ENCODE measurements around the gene PNKD.

PNKD gene

DNA sequence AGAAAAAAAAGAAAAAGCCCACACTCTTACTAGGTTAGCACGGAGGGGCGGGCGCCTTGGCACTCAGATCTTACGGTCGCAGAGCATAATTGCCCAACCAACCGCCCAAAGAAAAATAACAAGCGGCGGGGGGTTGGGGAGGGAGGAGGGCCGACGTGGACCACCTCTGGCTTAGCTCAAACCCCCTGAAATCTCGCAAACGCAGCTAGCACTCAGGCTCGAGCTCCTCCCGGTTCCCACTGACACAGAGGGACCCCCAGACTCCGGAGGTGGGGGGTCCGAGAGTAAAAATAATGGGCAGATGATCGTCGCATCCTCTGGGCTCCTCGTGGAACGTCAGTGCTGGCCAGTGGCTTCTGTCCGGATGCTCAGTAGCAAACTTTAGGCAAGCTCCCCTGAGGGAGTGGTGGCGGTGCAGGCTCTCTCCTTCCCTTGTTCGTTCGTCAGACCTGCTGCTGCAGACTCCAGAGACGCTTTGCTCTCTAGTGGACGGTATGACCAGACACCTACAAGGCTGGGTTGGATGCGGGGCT is 98.4 kb downstream of the PNKD start:
- no peak for DNase-seq (ENCODE audit: low read depth in 4 of 4, low spot score in 1 of 4)

DNA sequence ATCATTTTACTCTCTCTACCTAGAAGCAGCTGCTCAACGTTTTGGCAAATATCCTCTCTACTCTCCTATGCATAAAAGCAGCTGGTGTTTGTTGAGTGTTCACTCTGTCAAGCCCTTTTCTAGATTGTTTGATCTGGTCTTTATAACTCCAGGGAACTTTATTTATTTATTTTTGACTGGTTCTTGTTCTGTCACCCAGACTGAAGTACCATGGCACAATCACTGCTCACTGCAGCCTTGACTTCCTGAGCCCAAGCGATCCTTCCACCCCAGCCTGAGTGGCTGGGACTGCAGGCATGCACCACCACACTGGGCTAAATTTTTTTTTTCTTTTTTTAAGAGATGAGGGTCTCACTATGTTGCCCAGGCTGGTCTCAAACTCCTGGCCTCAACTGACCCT is 99.0 kb downstream of the PNKD start:
- DNase-seq (ENCODE audit: low read depth in 4 of 4, low spot score in 1 of 4) = no peak

DNA sequence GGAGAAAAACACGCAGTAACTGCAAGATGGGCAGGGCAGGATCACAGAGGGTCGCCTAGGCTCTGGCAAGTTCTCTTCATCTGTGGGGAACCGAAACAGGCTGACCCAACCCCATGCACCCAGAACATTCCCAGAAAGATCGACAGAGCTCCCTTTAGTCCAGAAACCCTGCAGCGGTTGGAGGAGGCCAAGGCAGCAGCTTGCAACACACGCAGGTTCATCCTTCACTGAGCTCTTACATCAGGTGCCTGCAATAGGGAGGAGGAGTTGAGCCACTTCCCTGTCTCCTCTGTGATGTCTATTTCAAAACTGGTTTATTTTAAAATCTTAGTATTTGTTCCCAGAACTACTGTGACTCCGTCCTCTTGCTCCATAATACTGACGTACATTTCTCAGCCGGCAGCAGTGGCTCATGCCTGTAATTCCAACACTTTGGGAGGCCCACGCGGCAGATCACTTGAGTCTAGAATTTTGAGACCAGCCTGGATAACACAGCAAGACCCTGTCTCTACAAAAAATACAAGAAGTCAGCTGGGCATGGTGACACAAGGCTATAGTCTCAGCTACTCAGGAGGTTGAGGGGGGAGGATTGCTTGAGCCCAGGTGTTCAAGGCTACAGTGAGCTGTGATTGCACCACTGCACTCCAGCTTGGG is 100.2 kb downstream of the PNKD start:
- no peak for DNase-seq (ENCODE audit: low read depth in 4 of 4, low spot score in 1 of 4)

DNA sequence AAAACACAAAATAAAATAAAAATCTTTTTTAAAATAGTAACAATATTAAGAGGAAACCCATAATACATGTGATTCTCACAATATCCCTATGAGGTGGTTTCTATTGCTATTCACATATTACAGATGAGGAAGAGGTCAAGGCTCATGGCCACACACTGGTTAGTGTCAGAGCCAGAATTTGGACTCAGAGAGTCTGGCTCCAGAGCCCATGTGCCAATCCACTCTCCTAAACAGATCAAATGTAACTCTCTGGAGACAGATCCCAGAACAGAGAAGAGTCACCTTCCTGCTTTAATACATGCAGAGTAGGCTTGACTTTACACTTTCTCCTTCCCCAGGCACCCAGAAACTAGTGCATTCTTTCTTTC is 101.6 kb downstream of the PNKD start:
- no peak for DNase-seq (ENCODE audit: low read depth in 4 of 4, low spot score in 1 of 4)

DNA sequence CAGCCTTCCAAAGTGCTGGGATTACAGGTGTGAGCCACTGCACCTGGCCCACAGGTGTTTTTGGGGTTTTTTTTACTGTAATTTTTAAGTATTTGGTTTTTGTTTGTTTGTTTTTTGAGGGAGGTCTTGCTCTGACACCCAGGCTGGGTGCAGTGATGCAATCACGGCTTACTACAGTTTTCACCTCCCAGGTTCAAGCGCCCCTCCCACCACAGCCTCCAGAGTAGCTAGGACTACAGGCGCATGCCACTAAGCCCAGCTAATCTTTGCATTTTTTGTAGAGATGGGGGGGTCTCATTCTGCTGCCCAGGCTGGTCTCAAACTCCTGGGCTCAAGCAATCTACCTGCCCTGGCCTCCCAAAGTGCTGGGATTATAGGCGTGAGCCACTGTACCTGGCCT is 104.5 kb downstream of the PNKD start:
- DNase-seq (ENCODE audit: low read depth in 4 of 4, low spot score in 1 of 4) = no peak

DNA sequence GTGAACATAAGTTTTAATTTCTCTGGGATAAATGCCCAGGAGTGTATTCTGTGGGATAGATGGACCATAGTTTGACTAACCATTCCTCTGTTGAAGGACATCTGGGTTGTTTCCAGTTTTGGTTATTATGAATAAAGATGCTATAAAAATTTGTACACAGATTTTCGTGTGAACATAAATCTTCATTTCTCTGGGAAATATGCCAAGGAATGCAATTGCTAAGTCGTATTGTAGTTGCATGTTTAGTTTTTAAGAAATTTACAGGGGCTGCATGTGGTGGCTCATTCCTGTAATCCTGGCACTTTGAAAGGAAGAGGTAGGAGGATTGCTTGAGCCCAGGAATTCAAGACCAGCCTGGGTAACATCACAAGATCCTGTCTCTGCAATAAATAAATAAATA is 104.9 kb downstream of the PNKD start:
- no peak for DNase-seq (ENCODE audit: low read depth in 4 of 4, low spot score in 1 of 4)

DNA sequence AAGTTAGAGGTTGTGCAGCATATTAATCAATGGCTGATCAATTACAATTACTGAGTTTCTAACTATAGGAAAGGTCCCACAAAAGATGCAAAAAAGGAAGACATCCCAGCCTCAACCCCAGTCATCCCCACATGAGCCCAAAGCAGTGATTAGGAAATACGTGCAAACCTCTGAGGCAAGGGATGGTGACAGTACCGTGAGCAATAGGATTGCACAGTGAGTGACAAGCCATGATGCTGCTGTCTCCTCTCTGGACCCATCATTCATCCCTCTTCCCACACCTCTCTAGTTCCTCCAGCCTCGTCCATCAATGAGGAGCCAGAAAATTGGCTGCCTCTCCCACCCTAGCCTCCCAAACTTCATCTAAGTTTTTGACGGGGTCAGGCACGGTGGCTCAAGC is 107.7 kb downstream of the PNKD start:
- no peak for DNase-seq (ENCODE audit: low read depth in 4 of 4, low spot score in 1 of 4)

DNA sequence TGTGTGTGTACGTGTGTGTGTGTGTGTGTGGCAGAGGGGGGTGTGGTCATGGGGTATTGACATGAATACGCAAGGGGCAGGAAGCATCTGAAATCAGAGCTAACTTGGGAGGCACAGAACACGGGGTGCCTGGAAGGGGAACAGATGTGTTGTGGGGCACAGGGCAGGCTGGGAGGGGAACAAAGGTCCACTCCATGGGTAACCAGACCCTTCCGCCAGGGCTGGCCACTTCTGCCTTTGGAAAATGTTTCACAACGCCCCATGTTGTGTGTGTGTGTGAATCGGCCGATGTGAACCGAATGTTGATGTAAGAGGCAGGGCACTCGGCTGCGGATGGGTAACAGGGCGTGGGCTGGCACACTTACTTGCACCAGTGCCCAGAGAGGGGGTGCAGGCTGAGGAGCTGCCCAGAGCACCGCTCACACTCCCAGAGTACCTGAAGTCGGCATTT is 111.6 kb downstream of the PNKD start, which contains the start of gene SLC11A1:
SLC11A1 (plus strand) TSS at position 358 of the 451 bp plus-strand sequence. CDS start 96 bp downstream, outside the sequence.
- no peak for DNase-seq (ENCODE audit: low read depth in 4 of 4, low spot score in 1 of 4)

DNA sequence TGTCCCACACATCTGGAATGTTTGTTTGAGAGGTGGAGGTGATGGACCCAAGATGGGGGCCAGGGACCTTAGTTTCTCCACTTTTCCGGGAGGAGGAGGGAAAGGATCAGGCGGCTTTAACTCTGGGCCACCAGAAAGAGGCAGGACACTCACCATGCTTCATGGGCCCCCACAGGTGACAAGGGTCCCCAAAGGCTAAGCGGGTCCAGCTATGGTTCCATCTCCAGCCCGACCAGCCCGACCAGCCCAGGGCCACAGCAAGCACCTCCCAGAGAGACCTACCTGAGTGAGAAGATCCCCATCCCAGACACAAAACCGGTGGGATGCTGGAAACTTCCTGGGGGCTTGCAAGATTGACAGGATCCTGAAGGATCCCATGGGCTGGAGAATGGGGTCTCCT is 112.5 kb downstream of the PNKD start:
- DNase-seq (ENCODE audit: low read depth in 4 of 4, low spot score in 1 of 4) = no peak

DNA sequence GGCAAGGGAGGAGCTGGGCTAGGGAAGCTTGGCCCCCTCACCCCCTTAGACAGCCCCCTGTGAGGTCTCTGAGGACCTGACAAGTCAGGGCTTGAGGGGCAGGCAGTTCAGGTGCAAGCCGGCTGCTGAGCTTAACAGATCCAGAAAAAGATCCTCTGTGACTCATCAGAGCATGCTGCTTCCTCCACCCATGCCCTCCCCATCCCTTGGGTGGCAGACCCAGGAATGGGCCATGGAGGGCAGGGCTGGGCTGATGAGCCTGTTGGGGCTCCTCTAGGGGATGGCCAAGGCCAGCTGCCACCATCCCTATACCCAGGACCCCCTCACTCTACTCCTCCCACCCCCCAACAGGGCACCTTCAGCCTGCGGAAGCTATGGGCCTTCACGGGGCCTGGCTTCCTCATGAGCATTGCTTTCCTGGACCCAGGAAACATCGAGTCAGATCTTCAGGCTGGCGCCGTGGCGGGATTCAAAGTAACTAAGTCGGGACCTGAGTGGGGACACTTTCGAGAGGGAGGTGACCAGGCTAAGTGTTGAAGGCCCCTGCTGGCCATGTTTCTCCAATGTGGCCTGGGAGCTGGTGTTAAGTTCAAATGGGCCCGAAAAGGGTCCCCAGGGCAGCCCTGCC is 113.7 kb downstream of the PNKD start:
- DNase-seq (ENCODE audit: low read depth in 4 of 4, low spot score in 1 of 4) = no peak

DNA sequence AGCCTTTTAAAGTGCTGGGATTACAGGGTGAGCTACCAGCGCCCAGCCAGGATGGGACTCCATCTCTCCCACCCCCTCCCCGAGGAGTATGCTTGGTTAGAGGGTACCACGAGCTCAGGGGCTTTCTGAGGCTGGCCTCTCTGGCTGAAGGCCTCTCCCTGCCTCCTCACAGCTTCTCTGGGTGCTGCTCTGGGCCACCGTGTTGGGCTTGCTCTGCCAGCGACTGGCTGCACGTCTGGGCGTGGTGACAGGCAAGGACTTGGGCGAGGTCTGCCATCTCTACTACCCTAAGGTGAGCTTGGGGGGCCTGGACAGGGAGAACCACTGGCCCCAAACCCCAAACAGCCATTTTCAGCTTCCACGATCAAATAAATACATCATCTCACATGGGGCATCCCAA is 114.7 kb downstream of the PNKD start:
- DNase-seq (ENCODE audit: low read depth in 4 of 4, low spot score in 1 of 4) = no peak

DNA sequence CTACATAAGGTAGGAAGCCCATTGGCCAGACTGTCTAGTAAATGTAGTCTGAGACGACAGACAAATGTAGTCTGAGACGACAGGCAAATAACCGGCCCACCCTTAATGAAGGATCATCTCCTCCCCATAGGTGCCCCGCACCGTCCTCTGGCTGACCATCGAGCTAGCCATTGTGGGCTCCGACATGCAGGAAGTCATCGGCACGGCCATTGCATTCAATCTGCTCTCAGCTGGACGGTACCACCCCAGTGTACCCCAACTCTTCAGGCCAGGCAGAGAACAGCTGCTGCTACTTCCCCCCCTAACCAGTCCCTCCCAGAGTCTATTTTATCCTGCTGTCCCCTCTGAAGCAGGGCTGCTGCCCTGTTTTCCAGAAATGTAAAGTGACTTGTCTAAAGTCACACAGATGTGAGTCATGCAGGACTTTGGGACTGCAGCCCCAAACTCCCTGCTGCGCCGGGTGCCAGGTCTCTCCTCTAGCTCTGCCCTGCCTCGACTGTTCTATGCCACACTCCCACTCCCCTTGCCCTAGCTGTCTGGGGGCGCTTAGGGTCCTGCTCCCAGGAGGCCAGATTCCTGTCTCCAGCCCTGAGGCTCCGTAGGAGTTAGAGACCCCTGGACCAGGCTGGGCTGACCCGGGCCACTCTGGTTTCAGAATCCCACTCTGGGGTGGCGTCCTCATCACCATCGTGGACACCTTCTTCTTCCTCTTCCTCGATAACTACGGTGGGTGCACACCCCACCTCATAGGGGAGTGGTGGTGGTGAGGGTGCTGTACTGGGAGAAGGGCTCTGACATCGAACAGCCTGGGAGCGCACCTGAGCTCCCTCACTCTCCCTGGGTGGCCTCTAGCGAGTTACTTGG is 116.4 kb downstream of the PNKD start:
- no peak for DNase-seq (ENCODE audit: low read depth in 4 of 4, low spot score in 1 of 4)

DNA sequence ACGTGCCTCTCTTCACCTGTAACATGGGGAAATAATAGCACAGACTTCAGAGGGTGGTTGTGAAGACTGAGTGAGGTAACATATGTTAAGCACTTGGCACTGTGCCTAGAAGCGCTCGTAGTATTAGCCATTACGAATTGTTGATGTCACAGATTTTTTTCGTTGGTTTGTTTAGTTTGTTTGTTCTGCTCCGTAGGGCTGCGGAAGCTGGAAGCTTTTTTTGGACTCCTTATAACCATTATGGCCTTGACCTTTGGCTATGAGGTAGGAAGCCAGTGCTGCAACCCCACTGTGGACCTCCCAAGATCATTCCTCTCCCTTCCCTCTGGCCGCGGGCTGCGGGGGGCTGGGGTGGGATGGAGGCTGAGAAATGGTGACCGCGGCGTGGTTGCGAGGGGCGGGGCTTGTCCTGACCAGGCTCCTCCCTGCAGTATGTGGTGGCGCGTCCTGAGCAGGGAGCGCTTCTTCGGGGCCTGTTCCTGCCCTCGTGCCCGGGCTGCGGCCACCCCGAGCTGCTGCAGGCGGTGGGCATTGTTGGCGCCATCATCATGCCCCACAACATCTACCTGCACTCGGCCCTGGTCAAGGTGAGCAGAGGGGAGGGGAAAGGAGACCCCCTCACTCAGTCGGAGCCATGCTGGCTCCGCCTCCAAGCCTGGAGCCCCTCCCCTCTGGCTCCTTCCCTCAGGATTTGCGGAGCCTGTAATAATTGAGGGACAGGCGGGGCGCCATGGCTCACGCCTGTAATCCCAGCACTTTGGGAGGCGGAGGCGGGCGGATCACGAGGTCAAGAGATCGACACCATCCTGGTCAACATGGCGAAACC is 117.3 kb downstream of the PNKD start:
- DNase-seq (ENCODE audit: low read depth in 4 of 4, low spot score in 1 of 4) = no peak

DNA sequence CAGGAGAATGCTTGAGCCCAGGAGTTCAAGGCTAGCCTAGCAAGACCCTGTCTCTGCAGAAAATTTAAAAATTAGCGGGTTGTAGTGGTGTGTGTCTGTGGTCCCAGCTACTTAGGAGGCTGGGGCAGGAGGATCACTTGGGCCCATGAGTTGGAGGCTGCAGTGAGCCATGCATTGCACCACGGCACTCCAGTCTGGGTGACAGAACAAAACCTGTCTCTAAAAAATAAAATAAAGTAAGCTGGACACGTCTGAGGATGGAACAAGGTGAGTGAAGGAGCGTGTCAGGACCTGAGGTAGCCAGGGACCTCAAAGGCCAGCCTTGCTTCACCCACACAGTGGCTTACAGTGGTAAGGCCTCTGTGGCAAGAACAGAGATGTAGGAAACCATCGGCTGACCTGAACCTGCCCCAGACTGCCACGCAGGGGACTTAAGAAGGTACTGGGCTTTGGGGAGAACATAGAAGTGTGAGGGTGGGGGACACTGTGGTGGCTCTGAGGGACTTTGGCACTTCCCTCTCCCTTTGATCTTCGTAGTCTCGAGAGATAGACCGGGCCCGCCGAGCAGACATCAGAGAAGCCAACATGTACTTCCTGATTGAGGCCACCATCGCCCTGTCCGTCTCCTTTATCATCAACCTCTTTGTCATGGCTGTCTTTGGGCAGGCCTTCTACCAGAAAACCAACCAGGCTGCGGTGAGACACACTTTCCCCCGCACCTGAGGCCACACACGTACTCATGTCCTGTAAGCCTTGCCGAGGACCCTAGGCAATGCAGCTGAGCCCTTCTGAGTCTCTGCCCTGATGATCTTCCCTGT is 119.2 kb downstream of the PNKD start:
- no peak for DNase-seq (ENCODE audit: low read depth in 4 of 4, low spot score in 1 of 4)

DNA sequence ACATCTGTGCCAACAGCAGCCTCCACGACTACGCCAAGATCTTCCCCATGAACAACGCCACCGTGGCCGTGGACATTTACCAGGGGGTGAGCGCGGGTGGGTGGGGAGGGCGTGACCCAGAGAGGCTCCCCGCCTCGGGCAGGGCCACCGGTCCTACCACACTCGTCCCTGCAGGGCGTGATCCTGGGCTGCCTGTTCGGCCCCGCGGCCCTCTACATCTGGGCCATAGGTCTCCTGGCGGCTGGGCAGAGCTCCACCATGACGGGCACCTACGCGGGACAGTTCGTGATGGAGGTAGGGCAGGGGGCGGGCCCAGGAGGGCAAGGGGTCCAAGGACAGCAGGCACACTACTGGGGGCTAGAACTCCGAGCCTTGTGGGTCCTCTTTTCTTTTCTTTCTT is 120.9 kb downstream of the PNKD start:
- no peak for DNase-seq (ENCODE audit: low read depth in 4 of 4, low spot score in 1 of 4)

DNA sequence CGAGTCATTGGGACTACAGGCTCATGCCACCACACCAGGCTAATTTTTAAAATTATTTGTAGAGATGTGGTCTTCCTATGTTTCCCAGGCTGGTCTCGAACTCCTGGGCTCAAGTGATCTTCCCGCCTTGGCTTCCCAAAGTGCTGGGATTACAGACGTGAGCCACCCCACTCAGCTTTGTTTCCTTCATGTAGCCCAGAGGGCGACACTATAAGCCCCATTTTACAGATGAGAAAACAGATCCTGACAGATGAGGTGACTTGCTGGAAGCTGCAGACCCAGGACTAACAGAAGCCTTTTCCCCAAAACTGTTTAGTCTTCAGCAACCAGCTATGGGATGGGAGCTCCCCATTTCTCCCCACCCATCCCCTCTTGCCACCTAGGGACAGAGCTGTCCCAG is 122.1 kb downstream of the PNKD start:
- no peak for DNase-seq (ENCODE audit: low read depth in 4 of 4, low spot score in 1 of 4)

DNA sequence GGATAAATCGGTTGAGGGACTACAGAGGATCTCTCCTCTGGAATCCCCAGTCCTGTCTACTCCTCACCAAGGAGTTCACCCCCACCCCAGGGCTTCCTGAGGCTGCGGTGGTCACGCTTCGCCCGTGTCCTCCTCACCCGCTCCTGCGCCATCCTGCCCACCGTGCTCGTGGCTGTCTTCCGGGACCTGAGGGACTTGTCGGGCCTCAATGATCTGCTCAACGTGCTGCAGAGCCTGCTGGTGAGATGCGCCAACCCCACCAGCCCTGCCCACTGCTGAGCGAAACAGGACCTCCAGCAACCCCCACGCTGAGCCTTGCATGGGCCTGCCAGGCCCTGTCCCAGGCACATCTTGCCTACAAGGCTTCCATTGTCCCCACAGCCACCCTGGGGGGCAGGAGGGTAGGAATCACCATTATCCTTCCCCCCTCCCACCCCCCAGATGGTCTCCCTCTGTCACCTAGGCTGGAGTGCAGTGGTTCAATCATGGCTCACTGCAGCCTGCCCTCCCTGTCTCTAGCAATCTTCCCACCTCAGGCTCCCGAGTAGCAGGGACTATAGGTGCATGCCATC is 122.7 kb downstream of the PNKD start:
- DNase-seq (ENCODE audit: low read depth in 4 of 4, low spot score in 1 of 4) = no peak

DNA sequence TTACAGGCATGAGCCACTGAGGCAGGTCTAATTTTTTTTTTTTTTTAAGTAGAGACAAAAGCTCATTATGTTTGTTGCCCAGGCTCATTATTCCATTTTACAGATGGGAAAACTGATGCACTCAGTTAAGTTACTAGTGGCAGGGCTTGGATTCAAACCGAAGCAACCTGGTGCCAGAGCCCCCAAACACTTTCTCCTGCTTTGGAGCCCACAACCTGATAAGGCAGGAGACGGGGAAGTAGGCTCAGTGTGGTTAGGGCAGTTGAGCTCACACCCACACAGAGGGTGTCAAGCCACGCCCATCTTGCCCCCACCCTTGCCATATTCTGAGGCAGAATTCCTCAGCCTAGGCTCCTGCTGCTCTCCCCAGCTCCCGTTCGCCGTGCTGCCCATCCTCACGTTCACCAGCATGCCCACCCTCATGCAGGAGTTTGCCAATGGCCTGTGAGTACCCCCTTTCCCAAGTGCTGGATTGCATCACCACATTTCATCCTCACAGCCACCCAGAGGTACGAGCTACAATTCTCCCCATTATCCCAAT is 123.5 kb downstream of the PNKD start:
- DNase-seq (ENCODE audit: low read depth in 4 of 4, low spot score in 1 of 4) = no peak

DNA sequence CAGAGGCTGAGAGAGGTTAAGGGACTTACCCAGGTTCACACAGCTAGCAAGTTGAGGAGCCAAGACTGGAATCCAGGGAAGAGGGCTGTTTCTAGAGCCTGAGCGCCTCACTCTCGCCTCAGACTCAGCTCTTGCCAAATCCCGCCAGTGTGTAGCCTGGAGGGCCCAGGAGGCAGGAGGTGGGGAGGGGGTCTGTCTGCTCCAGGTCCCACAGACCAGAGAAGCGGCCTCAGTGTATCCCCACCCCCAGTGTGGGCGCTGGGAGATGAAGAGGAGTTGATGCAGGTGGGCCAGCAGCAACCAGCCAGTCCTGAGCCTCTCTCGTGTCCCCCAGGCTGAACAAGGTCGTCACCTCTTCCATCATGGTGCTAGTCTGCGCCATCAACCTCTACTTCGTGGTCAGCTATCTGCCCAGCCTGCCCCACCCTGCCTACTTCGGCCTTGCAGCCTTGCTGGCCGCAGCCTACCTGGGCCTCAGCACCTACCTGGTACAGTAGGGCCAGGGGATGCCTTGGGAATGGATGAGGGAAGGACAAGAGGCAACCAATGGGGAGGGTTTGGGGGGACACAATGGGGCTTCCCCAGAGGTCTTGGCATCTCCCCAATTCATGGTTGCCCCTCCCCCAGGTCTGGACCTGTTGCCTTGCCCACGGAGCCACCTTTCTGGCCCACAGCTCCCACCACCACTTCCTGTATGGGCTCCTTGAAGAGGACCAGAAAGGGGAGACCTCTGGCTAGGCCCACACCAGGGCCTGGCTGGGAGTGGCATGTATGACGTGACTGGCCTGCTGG is 124.2 kb downstream of the PNKD start:
- DNase-seq (ENCODE audit: low read depth in 4 of 4, low spot score in 1 of 4) = no peak

All from stimulated activated CD4-positive, alpha-beta T cell treated with anti-CD3 and anti-CD28 coated beads, Interleukin-1b, Interleukin-23, amount 100 ng/mL, for 24 hours (primary cell).